NCI-H2081 (cell line): Measurements from ENCODE around the gene TGM4.
"Not testable (repeated sequence)": the region's sequence is repeated elsewhere in the genome, so short reads cannot be mapped to it uniquely, and the experiment has no call there.

Experiments used
- DNase-seq, 2 experiments: peaks; one replicate each; lab custom pipeline; 2025; lab: John Stamatoyannopoulos, UW

Gene TGM4

DNA sequence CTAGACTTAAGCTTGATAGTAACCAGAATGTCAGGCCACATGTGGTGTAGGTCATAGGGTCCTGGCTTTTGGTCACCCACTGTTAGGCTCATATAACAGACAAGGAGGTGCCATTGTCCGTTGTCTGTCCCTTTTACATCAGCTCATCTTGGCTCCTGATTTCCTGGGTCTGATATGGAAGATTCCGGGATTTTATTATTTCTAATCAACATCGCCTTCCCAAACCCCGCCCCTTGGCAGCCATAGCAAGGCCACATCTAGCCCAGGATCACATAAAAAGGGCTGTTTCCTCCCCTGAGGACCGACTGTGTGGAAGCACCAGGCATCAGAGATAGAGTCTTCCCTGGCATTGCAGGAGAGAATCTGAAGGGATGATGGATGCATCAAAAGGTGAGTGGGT is at the start of gene TGM4:
TSS of gene TGM4 (plus strand) at position 301 of the 400 bp plus-strand sequence. CDS start at position 372, 71 bp downstream.
- no peak for DNase-seq

DNA sequence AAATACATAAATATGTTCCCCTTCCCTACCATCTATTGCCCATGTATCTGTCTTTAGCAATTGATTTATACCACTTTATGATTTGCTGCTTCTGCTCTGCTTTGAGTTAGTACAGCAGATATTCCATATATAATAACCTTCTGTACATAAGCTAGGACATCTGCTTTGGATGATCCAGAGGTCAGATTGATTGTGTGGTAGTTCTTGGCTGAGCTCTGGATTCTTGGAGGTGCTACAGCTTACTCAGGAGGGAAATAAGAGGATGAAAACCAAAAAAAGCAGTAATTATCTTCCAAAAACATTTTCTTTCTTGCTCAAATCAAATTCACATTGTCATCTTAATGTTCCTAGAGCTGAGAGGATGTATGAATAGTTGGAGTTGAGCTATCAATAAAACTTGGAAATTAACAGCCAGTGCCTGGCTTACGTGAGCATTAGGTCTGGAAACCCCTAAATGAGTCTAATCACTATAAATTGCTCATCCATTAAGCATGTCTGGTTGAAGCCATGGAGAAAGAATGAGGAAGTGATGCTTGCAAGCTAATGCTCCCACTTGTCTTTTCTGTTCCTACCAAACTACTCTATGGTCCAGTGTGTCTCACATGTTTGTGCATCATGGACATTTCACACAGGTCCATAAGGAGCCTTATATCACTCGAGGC is 49.0 kb upstream of the TGM4 start:
- no peak for DNase-seq

DNA sequence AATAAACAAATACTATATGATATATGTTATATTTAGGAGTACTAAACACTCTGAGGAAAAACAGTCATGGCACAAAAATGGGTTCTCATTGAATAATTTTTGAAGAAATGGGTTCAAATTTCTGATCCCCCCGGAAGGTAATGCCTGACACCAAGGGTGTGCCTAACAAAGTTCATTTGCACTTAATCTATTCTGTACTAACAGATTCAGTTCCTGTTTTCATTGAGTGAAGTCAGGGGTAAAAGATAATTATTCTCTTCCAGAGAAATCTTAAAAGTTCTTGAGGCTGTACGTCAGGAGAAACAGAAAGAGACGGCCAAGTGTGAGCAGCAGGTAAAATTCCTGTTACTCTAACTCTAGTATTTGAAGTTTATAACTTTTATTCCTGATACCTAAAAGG is 47.2 kb upstream of the TGM4 start:
- DNase-seq: no peak

DNA sequence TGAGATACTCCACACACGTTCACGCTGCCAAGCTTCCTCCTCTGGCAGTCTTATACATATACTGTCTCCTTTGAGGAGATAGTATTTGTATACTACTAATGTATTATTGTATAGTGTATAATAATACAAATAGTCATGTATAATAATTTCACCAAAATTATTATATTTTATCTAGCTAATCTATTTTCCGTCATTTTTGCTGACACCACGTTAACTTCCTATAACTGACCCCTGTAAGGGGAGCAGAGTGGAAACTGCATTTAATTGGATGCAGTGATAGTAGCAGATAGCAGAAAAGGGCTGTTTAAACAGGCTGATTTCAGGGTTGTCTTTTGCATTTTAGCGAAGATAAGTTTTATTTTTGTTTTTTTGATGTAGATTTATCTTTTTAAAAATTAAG is 43.2 kb upstream of the TGM4 start:
- DNase-seq: no peak

DNA sequence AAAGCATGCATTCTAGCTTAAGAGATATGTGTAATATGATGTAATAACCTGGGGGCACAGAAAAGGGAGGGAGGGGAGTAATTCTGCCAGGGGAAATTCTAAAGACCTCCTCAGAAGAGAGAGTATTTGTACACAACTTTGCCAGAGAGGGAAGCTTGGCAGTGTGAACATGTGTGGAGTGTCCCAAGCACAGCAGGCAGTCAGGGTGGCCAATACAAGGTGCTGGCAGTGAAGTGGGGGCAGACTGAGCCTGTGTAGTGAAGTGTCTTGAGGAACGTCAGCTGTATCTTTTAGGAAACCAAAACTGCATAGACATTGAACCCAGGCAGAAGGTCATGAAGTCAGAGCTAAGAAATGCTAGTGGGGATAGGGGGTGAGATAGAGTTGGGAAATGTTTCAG is 42.4 kb upstream of the TGM4 start:
- no peak for DNase-seq

DNA sequence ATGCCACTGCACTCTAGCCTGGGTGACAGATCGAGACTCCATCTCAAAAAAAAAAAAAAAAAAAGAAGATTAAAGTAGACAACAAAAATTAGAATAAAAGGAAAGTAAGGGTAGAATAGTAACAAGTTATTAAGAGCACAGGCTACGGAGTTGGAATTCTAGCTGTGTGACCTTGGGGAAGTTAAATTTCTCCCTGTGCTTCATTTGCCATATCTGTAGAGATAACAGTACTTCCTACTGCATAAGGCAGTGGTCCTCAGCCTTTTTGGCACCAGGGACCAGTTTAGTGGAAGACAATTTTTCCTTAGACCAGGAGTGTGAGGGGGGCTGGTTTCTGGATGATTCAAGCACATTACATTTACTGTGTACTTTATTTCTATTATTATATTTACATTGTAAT is 41.4 kb upstream of the TGM4 start:
- no peak for DNase-seq

DNA sequence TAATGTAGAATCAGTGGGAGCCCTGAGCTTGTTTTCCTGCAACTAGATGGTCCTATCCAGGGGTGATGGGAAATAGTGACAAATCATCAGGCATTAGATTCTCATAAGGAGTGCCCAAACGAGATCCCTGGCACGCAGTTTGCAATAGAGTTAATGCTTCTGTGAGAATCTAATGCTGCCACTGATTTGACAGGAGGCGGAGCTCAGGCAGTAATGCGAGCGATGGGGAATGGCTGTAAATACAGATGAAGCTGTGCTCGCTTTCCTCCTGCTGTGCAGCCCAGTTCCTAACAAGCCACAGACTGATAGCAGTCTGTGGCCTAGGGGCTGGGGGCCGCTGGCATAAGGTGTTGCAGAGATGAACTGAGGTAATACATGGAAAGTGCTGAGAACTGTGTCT is 41.0 kb upstream of the TGM4 start:
- no peak for DNase-seq

DNA sequence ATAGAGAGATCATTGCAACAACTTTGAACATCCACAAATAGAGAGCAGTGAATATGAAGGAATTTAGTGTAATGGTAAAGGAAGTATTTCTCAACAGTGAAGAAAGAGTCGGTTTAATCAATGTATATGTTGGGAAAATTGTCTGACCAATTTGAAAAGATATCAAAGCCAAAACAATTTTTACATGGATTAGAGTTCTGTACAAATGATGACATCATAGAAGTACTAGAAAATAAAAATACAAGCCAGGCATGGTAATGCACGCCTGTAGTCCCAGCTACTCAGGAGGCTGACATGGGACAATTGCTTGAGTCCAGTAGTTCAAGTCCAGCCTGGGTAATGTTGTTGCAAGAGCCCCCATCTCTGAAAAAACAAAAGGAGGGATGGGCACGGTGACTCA is 38.7 kb upstream of the TGM4 start:
- DNase-seq: no peak

DNA sequence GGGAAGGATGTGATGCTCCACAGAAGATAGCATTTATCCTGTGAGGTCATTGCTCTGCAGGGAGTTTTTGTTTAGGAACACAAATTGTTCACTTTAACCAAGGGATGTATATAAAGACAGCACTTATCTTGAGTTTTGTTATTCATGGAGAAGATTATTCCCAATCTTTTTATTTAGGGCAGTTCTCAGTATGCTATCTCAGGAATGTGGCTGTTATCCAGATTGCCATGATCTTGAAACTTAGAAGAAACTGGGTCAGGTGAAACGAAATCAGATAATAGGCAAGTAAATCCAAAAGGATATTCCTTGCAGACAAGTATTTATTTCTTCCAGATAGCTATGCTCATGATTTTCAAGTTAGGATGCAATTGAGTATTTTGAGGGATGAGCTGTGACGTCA is 32.0 kb upstream of the TGM4 start:
- DNase-seq: no peak

DNA sequence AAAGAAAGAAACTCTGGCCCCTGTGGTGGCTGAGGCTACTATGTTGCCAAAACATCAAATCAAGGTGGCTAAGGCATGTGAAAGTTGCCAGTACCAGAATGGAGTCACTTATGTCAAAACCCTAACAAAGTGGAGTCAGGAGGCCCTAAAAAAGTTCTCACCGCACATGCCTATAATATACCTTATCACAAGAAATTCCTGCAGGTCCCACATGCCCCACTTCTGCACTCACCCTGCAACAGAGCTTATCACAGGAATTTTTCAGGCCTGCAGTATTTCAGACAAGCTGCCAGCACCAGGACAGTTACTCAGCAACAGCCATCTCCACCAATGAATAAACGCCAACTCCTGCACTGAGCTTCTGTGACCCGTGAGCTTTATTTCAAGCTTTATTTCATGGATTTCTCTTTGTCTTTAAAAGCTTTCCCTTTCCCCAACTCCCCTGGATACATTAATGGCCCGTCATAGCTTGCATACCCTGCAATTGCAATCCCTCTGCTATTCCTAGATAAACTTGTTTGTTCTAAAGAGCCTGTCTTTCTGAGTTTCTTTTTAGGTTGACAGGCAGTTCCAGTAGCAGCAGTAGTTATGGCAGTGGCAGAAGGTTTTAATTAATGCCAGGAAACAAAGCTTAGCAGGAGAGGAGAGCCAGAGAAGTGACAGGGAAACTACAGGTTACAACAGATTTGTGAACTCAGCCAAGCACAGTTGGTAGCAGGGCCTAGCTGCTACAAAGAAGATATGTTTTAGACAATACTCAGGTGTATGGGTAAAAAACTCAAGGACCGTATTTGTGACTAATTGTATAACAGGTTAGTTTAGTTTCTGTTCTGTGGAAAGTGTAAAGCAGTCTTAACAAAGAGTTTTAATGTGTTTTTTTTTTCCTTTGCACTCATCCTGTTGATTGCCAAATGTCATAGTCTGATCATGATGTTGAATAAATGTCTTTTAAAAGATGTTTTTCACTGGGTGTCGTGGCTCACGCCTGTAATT is 28.6 kb upstream of the TGM4 start:
- DNase-seq: no peak

DNA sequence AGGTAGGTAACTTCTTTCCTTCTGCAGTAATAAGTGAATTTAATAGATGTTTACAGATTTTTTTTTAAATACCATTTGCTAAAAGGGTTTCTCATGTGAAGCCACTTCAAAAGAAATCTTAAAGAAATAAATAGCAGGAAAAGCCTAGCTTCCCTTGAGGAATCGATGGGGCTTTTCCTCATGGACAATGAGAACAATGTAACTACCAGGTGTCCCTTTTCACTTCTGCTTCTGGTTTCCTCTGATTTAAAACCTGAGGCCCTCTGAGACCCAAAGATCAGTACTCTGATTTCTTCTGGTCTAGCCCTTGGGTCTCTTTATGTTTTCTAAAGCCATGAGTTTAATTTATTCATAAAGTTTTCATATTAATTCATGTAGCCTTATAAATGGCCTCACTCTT is 25.8 kb upstream of the TGM4 start:
- no peak for DNase-seq

DNA sequence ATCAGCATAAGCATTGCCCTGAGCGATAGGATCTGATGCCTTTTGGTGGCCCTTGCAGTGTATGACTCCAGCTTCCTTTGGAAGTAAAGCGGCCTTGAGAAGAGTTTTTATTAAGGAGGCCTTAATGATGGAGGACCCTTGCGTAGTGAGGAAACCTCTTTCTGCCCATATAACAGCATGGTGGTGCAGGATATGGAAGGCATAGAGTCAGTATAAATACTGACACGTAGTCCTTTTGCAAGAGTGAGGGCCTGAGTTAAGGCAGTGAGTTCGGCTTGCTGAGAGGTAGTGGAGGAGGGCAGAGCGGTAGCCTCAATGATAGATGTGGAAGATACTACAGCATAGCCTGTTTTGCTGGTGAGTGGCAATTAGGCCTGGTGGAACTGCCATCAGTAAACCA is 17.7 kb upstream of the TGM4 start:
- DNase-seq: not testable (repeated sequence)

DNA sequence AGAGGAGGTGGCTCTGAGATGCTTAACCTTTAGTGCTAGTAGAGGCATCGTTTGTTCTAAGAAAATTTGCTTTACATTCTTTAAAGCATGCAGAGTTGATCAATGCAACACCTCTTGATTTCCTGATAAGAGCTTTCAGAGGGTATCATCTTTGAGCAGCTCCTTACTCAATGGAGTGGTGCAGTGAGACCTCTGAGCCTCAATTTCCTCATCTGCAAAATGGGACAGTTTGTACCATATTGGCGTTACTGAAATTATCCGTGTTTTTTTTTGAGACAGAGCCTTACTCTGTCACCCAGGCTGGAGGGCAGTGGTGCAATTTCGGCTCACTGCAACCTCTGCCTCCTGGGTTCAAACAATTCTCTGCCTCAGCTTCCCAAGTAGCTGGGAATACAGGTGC is 14.3 kb upstream of the TGM4 start:
- no peak for DNase-seq

DNA sequence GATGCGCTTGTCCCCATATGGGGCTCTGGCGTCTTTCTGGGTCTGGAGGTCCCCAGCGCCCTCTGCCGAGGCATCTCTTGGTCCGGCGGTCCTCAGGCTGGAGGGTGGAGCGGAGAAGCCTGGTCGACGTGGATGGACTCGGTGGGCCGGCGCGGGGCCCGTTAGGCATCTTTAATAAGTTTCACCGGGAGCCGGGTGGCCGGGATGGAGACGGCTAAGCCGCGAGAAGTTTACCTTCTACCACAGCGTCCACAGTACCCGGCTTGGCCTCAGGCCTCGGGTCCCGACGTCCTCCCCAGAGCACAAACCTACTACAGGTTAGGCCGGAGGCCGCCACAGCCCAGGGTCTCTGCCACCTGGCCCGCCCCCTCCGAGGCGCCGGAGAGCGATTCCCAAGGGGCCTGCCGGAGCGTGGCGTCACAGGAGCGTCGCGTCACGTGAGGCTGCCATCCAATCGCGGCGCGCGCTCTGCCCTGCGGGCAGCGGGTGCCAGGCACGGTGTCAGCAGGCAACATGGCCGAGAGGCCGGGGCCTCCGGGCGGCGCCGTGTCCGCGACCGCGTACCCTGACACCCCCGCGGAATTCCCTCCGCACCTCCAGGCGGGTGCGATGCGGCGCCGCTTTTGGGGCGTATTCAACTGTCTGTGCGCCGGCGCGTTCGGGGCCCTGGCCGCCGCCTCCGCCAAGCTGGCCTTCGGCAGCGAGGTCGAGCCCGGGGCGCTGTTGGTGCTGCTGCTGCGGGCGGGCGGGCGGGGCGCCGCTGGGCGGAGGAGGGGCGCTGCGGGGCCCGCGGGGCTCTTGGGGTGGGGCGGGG is 12.8 kb upstream of the TGM4 start, which contains the start of gene TMEM42:
TSS of gene TMEM42 (plus strand) at position 501 of the 814 bp plus-strand sequence. CDS start at position 514, 13 bp downstream.
- peak; percentile 64 to 72 for DNase-seq

DNA sequence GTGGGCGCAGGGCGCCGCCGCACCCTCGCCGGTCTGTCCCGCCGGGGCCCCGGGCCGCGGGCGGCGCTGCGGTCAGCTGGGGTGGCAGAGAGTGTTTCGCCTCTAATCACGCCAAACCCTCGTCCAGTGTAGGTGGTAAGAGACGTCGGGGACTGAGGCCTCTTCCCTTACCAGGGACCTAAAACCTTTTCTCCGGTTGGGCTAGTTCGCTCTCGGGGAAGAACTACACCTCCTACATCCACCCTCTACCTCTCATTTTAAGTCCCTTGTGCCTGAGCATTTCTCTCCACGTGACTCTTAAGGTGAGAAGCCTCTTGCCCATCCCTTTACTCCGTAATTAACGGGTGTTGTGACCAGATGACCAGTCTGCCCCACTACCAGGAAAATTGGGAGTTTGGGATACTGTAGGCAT is 12.2 kb upstream of the TGM4 start:
- no peak for DNase-seq

DNA sequence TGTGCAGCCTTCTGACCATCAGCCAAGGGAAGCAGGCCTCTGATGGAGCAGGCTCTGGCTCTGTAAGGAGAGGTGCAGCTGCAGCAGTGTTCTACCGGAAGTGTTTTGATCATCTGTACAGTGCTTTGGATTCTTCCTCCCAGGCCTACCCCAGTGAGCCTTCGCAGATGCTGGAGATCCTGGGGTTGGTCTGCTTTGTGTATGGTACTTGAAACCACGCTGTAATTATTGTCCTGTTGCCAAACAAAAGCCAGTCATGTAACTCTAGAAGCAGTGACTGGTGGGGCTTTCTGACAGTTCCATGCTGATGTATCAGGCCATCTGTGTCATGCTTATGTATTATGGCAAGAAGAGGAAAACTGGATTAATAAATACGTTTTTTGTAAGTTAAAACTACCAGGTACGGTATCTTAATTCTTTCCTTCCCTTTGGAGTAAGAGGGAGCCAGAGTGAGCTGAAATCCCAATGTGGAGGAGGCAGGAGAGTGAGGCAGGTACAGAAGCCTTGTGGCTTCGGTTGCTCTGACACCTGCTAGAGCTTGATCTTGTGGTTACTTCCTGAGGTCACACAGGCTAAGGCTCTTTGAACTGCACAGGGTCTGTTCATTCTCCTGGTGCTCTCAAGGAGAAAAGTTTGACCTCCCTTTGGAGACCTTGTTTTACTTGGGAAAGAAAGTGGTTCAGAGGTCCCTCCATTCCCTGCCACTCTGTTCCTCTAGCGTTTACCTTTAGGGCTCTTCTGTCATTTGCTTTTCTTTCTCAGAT is 9.0 kb upstream of the TGM4 start:
- DNase-seq: peak in 1 of 2 experiments; percentile 19

DNA sequence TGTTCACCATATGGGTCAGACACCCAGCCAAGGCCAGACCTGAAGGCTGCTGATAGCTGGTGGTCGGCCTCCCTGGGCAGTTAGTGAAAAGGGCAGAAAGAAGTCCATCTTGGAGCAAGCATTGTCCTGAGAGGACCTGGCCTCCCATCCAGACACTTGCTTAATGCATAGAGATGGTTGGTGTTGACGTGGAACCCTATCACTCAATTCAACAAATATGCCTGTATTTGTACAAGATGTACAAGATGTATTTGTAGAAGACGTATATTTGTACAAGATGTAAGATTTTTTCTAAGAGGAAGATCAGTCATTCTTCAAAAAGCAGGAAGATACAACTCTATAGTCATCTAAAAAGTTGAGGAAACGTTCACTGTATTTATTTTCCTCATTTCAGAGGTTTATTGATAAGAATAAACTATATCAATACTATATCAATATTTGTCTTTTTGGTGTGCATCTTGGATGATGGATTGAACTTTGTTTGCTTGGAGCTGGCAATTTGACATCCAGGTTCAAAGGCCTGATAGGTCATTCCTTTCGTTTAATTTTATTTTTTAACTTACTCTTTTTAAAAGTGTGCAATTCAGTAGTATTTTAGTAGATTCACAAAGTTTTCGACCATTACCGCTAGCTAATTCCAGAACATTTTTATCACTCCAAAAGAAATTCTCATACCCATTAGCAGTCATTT is 6.8 kb upstream of the TGM4 start:
- no peak for DNase-seq

DNA sequence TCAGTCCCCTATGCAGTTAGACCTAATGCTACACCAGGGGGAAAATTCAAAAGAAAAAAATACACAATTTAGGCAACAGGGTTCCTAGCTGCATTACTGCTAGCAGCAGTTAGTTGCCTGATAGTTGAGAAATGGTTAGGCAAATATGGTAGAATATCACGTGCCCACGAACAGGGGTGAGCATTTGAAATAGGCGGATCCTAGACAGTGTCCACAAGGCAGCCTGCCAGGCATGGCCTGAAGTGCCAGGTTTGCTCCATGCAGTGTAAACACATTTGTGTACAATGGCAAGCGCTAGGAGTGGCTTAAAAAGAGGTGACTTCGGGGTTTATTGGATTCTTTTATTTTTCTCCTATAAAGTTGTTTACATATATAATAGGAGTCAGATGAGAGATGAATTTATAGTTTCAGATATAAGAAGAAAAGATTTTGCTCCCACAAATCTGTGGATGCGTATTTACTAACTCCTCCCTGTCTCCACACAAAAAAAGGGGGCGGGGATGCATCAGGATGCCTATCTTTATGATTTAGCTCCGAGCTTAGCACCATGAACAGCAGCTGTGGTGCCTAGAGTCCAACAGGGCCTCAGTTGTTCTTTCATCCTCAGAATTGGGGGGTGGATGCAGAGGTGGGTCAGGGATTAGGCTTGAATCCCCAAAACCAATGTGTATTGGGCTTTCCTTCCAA is 3.9 kb upstream of the TGM4 start:
- peak; percentile 61 to 84 for DNase-seq

DNA sequence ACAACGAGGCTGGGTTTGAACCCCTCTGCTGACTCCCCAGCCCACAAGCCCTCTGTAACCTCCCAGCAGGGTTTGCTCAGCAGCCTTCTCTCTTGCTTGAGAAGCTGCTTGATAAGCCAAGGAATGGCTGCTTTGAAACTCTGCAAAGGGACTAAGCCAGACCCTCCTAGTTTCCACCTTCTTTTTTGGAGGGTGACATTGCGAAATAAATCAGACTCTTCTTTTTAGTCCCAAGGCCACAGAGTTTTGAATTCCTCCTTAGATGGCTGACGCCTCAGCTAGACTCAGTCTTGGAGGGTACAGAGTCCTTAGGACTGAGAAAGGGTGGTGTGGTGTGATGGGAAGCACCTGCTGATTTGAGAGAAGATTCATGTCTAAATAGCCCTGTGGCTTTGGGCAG is 1.2 kb downstream of the TGM4 start:
- no peak for DNase-seq

DNA sequence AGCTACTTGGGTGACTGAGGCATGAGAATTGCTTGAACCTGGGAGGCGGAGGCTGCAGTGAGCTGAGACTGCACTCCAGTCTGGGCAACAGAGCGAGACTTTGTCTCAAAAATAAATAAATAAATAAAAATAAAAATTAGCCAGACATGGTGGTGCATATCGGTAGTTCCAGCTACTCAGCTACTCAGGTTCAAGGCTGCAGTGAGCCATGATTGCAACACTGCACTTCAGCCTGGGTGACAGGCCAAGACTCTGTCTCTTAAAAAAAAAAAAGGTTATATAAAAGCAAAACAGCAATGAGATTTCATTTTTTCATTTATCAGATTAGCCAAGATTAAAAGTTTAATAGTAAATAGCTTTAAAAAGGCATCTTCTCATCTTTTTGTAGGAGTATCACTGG is 2.9 kb downstream of the TGM4 start:
- no peak for DNase-seq
